ENCODE results near the gene RPL29. TPM values are rescaled to one million over a fixed set of nuclear protein-coding genes. Genes with fewer than 3 reads are reported as not detected.

Gene RPL29
- total and polyA plus RNA-seq, 2 of the 8 experiments (the other 6 are each of a cell fraction or from before 2014, with no cell fraction given), result 1,467 to 2,660 TPM

Small RNAs within 50 kb of the gene (small RNA-seq; reads per million reads assigned to genes)
- not detected for gene AC115284.1 (ENCODE audit: insufficient read depth)

Other genes with a start within 250 kb of the RPL29 start
- gene IQCF6, start 216.7 kb downstream of the RPL29 start, total RNA-seq (2021; fragmentation: NEBNext Ultra II Directional; extraction: Animal tissue kit (Norgen Biotek cat#: 25700)), result not detected in 2 replicates
- gene IQCF6, start 216.7 kb downstream of the RPL29 start, polyA plus RNA-seq (2011; rRNA removed), result not detected in 2 replicates
- not detected in 2 replicates for gene IQCF2, start 134.3 kb downstream of the RPL29 start, total RNA-seq (2021; fragmentation: NEBNext Ultra II Directional; extraction: Animal tissue kit (Norgen Biotek cat#: 25700))
- not detected in 2 replicates for gene IQCF2, start 134.3 kb downstream of the RPL29 start, polyA plus RNA-seq (2011; rRNA removed)
- not detected in 2 replicates for gene IQCF5, start 120.3 kb downstream of the RPL29 start, total RNA-seq (2021; fragmentation: NEBNext Ultra II Directional; extraction: Animal tissue kit (Norgen Biotek cat#: 25700))
- gene IQCF5, start 120.3 kb downstream of the RPL29 start, polyA plus RNA-seq (2011; rRNA removed), result not detected in 2 replicates
- gene IQCF1, start 92.5 kb downstream of the RPL29 start, total RNA-seq (2021; fragmentation: NEBNext Ultra II Directional; extraction: Animal tissue kit (Norgen Biotek cat#: 25700)), result not detected in 2 replicates
- gene IQCF1, start 92.5 kb downstream of the RPL29 start, polyA plus RNA-seq (2011; rRNA removed), result not detected in 2 replicates
- gene RRP9, start 54.0 kb downstream of the RPL29 start, total RNA-seq (2021; fragmentation: NEBNext Ultra II Directional; extraction: Animal tissue kit (Norgen Biotek cat#: 25700)), result 55.6 TPM in 2 replicates
- gene RRP9, start 54.0 kb downstream of the RPL29 start, polyA plus RNA-seq (2011; rRNA removed), result 68.9 and 81.8 TPM in 2 replicates
- gene PARP3, start 53.5 kb downstream of the RPL29 start, total RNA-seq (2021; fragmentation: NEBNext Ultra II Directional; extraction: Animal tissue kit (Norgen Biotek cat#: 25700)), result 1.1 and 1.3 TPM in 2 replicates
- 1.6 and 2.1 TPM in 2 replicates for gene PARP3, start 53.5 kb downstream of the RPL29 start, polyA plus RNA-seq (2011; rRNA removed)
- gene GPR62, start 40.5 kb downstream of the RPL29 start, total RNA-seq (2021; fragmentation: NEBNext Ultra II Directional; extraction: Animal tissue kit (Norgen Biotek cat#: 25700)), result 0.19 and 0.22 TPM in 2 replicates
- gene GPR62, start 40.5 kb downstream of the RPL29 start, polyA plus RNA-seq (2011; rRNA removed), result 0.29 and 0.36 TPM in 2 replicates
- gene PCBP4, start 28.4 kb downstream of the RPL29 start, total RNA-seq (2021; fragmentation: NEBNext Ultra II Directional; extraction: Animal tissue kit (Norgen Biotek cat#: 25700)), result 16.4 and 19.6 TPM in 2 replicates
- gene PCBP4, start 28.4 kb downstream of the RPL29 start, polyA plus RNA-seq (2011; rRNA removed), result 34.1 and 51.2 TPM in 2 replicates
- 5.8 and 6.1 TPM in 2 replicates for gene ABHD14B, start 21.8 kb downstream of the RPL29 start, total RNA-seq (2021; fragmentation: NEBNext Ultra II Directional; extraction: Animal tissue kit (Norgen Biotek cat#: 25700))
- gene ABHD14B, start 21.8 kb downstream of the RPL29 start, polyA plus RNA-seq (2011; rRNA removed), result 18.0 and 20.0 TPM in 2 replicates
- gene ABHD14A, start 20.8 kb downstream of the RPL29 start, total RNA-seq (2021; fragmentation: NEBNext Ultra II Directional; extraction: Animal tissue kit (Norgen Biotek cat#: 25700)), result 1.8 and 4.6 TPM in 2 replicates
- gene ABHD14A, start 20.8 kb downstream of the RPL29 start, polyA plus RNA-seq (2011; rRNA removed), result 9.8 and 12.4 TPM in 2 replicates
- gene ACY1, start 12.4 kb downstream of the RPL29 start, total RNA-seq (2021; fragmentation: NEBNext Ultra II Directional; extraction: Animal tissue kit (Norgen Biotek cat#: 25700)), result 45.5 and 48.3 TPM in 2 replicates
- gene ACY1, start 12.4 kb downstream of the RPL29 start, polyA plus RNA-seq (2011; rRNA removed), result 113 and 189 TPM in 2 replicates
- gene DUSP7, start 60.7 kb upstream of the RPL29 start, total RNA-seq (2021; fragmentation: NEBNext Ultra II Directional; extraction: Animal tissue kit (Norgen Biotek cat#: 25700)), result 19.4 and 20.5 TPM in 2 replicates
- gene DUSP7, start 60.7 kb upstream of the RPL29 start, polyA plus RNA-seq (2011; rRNA removed), result 24.9 and 32.1 TPM in 2 replicates
- 35.7 and 39.2 TPM in 2 replicates for gene POC1A, start 158.5 kb upstream of the RPL29 start, total RNA-seq (2021; fragmentation: NEBNext Ultra II Directional; extraction: Animal tissue kit (Norgen Biotek cat#: 25700))
- gene POC1A, start 158.5 kb upstream of the RPL29 start, polyA plus RNA-seq (2011; rRNA removed), result 35.7 and 44.9 TPM in 2 replicates
- 45.2 and 45.9 TPM in 2 replicates for gene ALAS1, start 202.3 kb upstream of the RPL29 start, total RNA-seq (2021; fragmentation: NEBNext Ultra II Directional; extraction: Animal tissue kit (Norgen Biotek cat#: 25700))
- gene ALAS1, start 202.3 kb upstream of the RPL29 start, polyA plus RNA-seq (2011; rRNA removed), result 84.4 and 87.7 TPM in 2 replicates
- not detected in 2 replicates for gene TLR9, start 229.8 kb upstream of the RPL29 start, total RNA-seq (2021; fragmentation: NEBNext Ultra II Directional; extraction: Animal tissue kit (Norgen Biotek cat#: 25700))
- 0.05 and 0.06 TPM in 2 replicates for gene TLR9, start 229.8 kb upstream of the RPL29 start, polyA plus RNA-seq (2011; rRNA removed)
- gene TWF2, start 243.3 kb upstream of the RPL29 start, total RNA-seq (2021; fragmentation: NEBNext Ultra II Directional; extraction: Animal tissue kit (Norgen Biotek cat#: 25700)), result 62.6 and 65.2 TPM in 2 replicates
- gene TWF2, start 243.3 kb upstream of the RPL29 start, polyA plus RNA-seq (2011; rRNA removed), result 90.4 and 135 TPM in 2 replicates
- gene PPM1M, start 249.9 kb upstream of the RPL29 start, total RNA-seq (2021; fragmentation: NEBNext Ultra II Directional; extraction: Animal tissue kit (Norgen Biotek cat#: 25700)), result 5.2 and 5.4 TPM in 2 replicates
- gene PPM1M, start 249.9 kb upstream of the RPL29 start, polyA plus RNA-seq (2011; rRNA removed), result 5.1 and 6.3 TPM in 2 replicates